Mesenchymal stem cell (in vitro differentiated cells and primary cell): ENCODE results near the gene NETO1.

Experiments
- DNase-seq: peaks from one replicate; pipeline ENCODE4 v3.0.0-alpha.2; 2013
- H2AFZ ChIP-seq: one replicate; pipeline ENCODE4 v1.6.1; 2013; ENCODE audit warnings: low read depth, mild to moderate bottlenecking, control low read depth, inconsistent platforms, low read length, moderate library complexity
- H2AK5ac ChIP-seq: 2 replicates; pipeline ENCODE4 v1.6.1; 2013; ENCODE audit warnings: low read length, moderate library complexity, mild to moderate bottlenecking, inconsistent platforms; ENCODE audit not compliant: severe bottlenecking
- H2BK120ac ChIP-seq: one replicate; pipeline ENCODE4 v1.6.1; 2013; ENCODE audit warnings: low read depth, mild to moderate bottlenecking, inconsistent platforms, low read length, moderate library complexity
- H2BK12ac ChIP-seq, 2 experiments: one replicate each; pipeline ENCODE4 v1.6.1; 2013; ENCODE audit warnings: inconsistent platforms in 2 of 2, low read length in 2 of 2, mild to moderate bottlenecking in 2 of 2, moderate library complexity in 2 of 2, control low read depth in 1 of 2
- H2BK15ac ChIP-seq: one replicate; pipeline ENCODE4 v1.6.1; 2013; ENCODE audit warnings: mild to moderate bottlenecking, low read depth, inconsistent platforms; ENCODE audit not compliant: poor library complexity, severe bottlenecking
- H2BK5ac ChIP-seq: 2 replicates; pipeline ENCODE4 v1.6.1; 2013; ENCODE audit warnings: low read depth, mild to moderate bottlenecking, low read length, control low read depth, inconsistent platforms; ENCODE audit not compliant: poor library complexity, severe bottlenecking
- H3K14ac ChIP-seq, 2 experiments: one replicate each; pipeline ENCODE4 v1.6.1; 2013; ENCODE audit warnings: inconsistent platforms in 2 of 2, low read length in 2 of 2, control low read depth in 1 of 2, mild to moderate bottlenecking in 1 of 2, moderate library complexity in 1 of 2
- H3K18ac ChIP-seq, 2 experiments: one replicate each; pipeline ENCODE4 v1.6.1; 2013; ENCODE audit warnings: inconsistent platforms in 2 of 2, low read length in 2 of 2, control low read depth in 1 of 2, low read depth in 1 of 2, mild to moderate bottlenecking in 1 of 2
- H3K23ac ChIP-seq, 2 experiments: one replicate each; pipeline ENCODE4 v1.6.1; 2013; ENCODE audit warnings: inconsistent platforms in 2 of 2, low read length in 2 of 2, mild to moderate bottlenecking in 2 of 2, moderate library complexity in 2 of 2, control low read depth in 1 of 2
- H3K27ac ChIP-seq: 2 replicates; pipeline ENCODE4 v1.5.1; 2013; ENCODE audit warnings: mild to moderate bottlenecking, moderate library complexity, low read length, control low read depth, inconsistent platforms; ENCODE audit not compliant: poor library complexity, severe bottlenecking
- H3K27me3 ChIP-seq, 2 experiments: 2 replicates each; pipeline versions ENCODE4 v1.6.1 to v1.7.0; 2013; ENCODE audit warnings: low read length in 2 of 2, mild to moderate bottlenecking in 2 of 2, moderate library complexity in 2 of 2, control low read depth in 1 of 2, inconsistent platforms in 1 of 2; ENCODE audit not compliant: control insufficient read depth in 1 of 2, insufficient read depth in 1 of 2
- H3K36me3 ChIP-seq, 2 experiments: 2 replicates each; pipeline versions ENCODE4 v1.6.1 to v1.7.0; 2013; ENCODE audit warnings: low read length in 2 of 2, control low read depth in 1 of 2, inconsistent platforms in 1 of 2, low read depth in 1 of 2, mild to moderate bottlenecking in 1 of 2; ENCODE audit not compliant: insufficient read depth in 2 of 2, control insufficient read depth in 1 of 2
- H3K4ac ChIP-seq, 2 experiments: one replicate each; pipeline ENCODE4 v1.6.1; 2013; ENCODE audit warnings: inconsistent platforms in 2 of 2, low read length in 2 of 2, mild to moderate bottlenecking in 2 of 2, moderate library complexity in 2 of 2, control low read depth in 1 of 2, low read depth in 1 of 2
- H3K4me1 ChIP-seq: 2 replicates; pipeline ENCODE4 v1.6.1; 2013; ENCODE audit warnings: low read depth, low read length, control low read depth; ENCODE audit not compliant: control insufficient read depth, insufficient read depth
- H3K4me2 ChIP-seq: 2 replicates; pipeline ENCODE4 v1.6.1; 2013; ENCODE audit warnings: low read length, mild to moderate bottlenecking, inconsistent platforms; ENCODE audit not compliant: poor library complexity, severe bottlenecking
- H3K4me3 ChIP-seq, 2 experiments: 2 replicates each; pipeline versions ENCODE4 v1.5.1 to v1.7.0; 2013; ENCODE audit warnings: low read length in 2 of 2, mild to moderate bottlenecking in 2 of 2, control low read depth in 1 of 2, low read depth in 1 of 2; ENCODE audit not compliant: insufficient read depth in 1 of 2
- H3K79me1 ChIP-seq: replicated peaks from 2 replicates; pipeline ENCODE4 v1.6.1; 2013; ENCODE audit warnings: mild to moderate bottlenecking, control low read depth, low read length, inconsistent platforms; ENCODE audit not compliant: poor library complexity, severe bottlenecking
- H3K9ac ChIP-seq: 2 replicates; pipeline ENCODE4 v1.7.0; 2013; ENCODE audit warnings: mild to moderate bottlenecking, low read length, moderate library complexity
- H3K9me3 ChIP-seq: 2 replicates; pipeline ENCODE4 v1.7.0; 2013; ENCODE audit warnings: mild to moderate bottlenecking, low read length; ENCODE audit not compliant: control insufficient read depth
- H4K8ac ChIP-seq: one replicate; pipeline ENCODE4 v1.6.1; 2013; ENCODE audit warnings: inconsistent platforms, mild to moderate bottlenecking, low read length, moderate library complexity
- H4K91ac ChIP-seq: one replicate; pipeline ENCODE4 v1.6.1; 2013; ENCODE audit warnings: mild to moderate bottlenecking, low read length, inconsistent platforms
- WGBS: methylation state at CpG from one replicate; pipeline ENCODE4 v1.1.7; 2013; ENCODE audit warnings: mixed read lengths; 5-methylcytosine and 5-hydroxymethylcytosine counted together

Gene NETO1

GRCh38 chr18:72843743-72844142 lies 24.0 kb downstream of the NETO1 start:
- no peak overlapping the region for H3K23ac ChIP-seq
- H3K4me3 ChIP-seq = no peak overlapping the region
- no peak overlapping the region for H2BK120ac ChIP-seq
- H3K4ac ChIP-seq = no peak overlapping the region
- no peak overlapping the region for H3K14ac ChIP-seq
- no peak overlapping the region for H2AK5ac ChIP-seq
- no peak overlapping the region for H4K91ac ChIP-seq
- no peaks in the 10 kb centered on the region for H3K36me3 ChIP-seq
- no peak overlapping the region for H2BK12ac ChIP-seq
- no peak overlapping the region for H2BK15ac ChIP-seq
- H3K4me1 ChIP-seq = no peaks in the 10 kb centered on the region
- no peaks in the 10 kb centered on the region for H3K27me3 ChIP-seq
- DNase-seq = no peak
- H3K18ac ChIP-seq = no peak overlapping the region
- H3K9ac ChIP-seq = no peak overlapping the region
- no peak overlapping the region for H3K27ac ChIP-seq
- peaks cover 3% of the 10 kb centered on the region for H3K79me1 ChIP-seq
- peaks cover 3% of the 10 kb centered on the region for H3K9me3 ChIP-seq
- no peak overlapping the region for H4K8ac ChIP-seq
- H2BK5ac ChIP-seq = no peak overlapping the region
- H2AFZ ChIP-seq = no peak overlapping the region
- 79% methylated on average over 6 of the region's 8 CpGs for WGBS
- no peak overlapping the region for H3K4me2 ChIP-seq

DNA sequence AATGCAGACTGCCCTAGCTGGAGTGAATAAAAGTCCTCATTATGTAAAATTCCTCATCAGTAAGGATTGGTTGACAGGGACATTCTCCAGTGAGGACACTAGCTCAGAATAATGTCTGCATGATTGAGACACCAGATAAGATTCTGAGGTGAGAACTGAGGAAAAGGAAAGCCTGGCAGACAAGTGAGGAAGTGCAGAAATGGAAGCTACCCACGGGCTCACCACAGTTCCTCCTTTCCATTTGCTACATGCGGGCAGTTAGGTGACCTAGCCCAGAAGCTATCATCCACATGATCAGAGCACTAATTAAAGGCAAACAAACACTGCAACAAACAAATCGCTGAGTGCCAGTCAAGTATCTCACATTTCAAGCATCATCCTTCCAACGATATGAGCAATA lies 27.7 kb downstream of the NETO1 start:
- H2BK5ac ChIP-seq = no peak overlapping the region
- peaks cover 10% of the 10 kb centered on the region for H3K9me3 ChIP-seq

DNA sequence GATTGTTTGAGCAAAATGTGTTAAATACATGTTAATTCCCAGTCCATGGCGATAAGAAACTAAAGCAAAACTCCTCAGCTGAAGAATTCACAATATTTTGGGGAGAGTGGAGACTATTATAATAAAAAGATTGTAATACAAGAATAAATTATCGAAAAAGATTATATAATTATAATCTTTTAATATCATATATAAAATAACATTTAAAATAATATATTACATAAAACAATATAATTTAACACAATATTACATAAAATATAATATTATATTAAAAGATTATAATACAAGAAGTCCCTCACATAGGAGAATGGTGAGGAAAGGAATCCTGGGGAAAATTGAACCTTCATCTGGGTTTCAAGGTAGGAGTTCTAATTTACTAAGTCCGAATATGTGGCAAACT lies 33.1 kb downstream of the NETO1 start:
- Histone ChIP-seq H2AFZ (no peak overlapping the region), H2BK12ac (no peak overlapping the region), H4K8ac (no peak overlapping the region), H3K4me3 (no peak overlapping the region), H3K14ac (no peak overlapping the region), H2AK5ac (no peak overlapping the region), H3K9ac (no peak overlapping the region), H2BK120ac (no peak overlapping the region), H3K4me2 (no peak overlapping the region), H3K18ac (no peak overlapping the region), H2BK15ac (no peak overlapping the region), H3K36me3 (no peaks in the 10 kb centered on the region), H3K27me3 (no peaks in the 10 kb centered on the region), H2BK5ac (no peak overlapping the region), H4K91ac (no peak overlapping the region), H3K23ac (no peak overlapping the region), H3K4ac (no peak overlapping the region), H3K27ac (no peak overlapping the region), H3K4me1 (no peaks in the 10 kb centered on the region), H3K79me1 (peaks cover 1% of the 10 kb centered on the region), H3K9me3 (peaks cover 16% of the 10 kb centered on the region)
- WGBS = 77% methylated on average over 1 of the region's 3 CpGs
- no peak for DNase-seq

More for the DNA sequence above, 27.7 kb downstream of the NETO1 start:
- WGBS = 20% methylated on average over 2 of the region's 4 CpGs
- Histone ChIP-seq H2AK5ac (no peak overlapping the region), H3K27me3 (no peaks in the 10 kb centered on the region), H3K4me3 (no peak overlapping the region), H2BK15ac (no peak overlapping the region), H3K4me1 (no peaks in the 10 kb centered on the region), H2AFZ (no peak overlapping the region), H2BK120ac (no peak overlapping the region), H3K14ac (no peak overlapping the region), H3K36me3 (no peaks in the 10 kb centered on the region), H4K8ac (no peak overlapping the region), H3K18ac (no peak overlapping the region), H3K9ac (no peak overlapping the region), H3K4me2 (no peak overlapping the region), H3K79me1 (peaks cover 5% of the 10 kb centered on the region), H3K23ac (no peak overlapping the region), H3K4ac (no peak overlapping the region), H2BK12ac (no peak overlapping the region), H4K91ac (no peak overlapping the region), H3K27ac (no peak overlapping the region)
- no peak for DNase-seq

DNA sequence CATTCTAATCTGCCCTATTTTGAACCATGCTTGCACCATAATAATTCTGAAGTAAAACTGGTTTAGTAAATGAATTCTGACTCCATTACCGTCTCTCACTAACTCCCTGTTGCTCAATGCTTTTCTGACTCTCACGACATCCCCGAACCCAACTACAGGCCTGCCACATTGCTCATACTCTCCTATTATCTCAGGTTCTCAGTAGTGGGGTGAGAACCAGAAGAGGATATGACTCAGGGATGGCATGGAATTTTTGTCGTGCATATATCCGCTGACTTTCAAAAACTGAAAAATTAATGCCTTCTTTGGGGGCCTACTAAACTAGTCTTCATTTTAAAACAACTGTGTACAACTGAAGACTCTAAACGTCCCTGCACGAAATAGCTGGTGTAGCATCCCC lies 34.3 kb downstream of the NETO1 start:
- peaks cover 17% of the 10 kb centered on the region for H3K9me3 ChIP-seq
- peaks cover 1% of the 10 kb centered on the region for H3K79me1 ChIP-seq
- H3K27me3 ChIP-seq = no peaks in the 10 kb centered on the region
- no peak overlapping the region for H3K4me3 ChIP-seq
- no peak overlapping the region for H3K14ac ChIP-seq
- no peak overlapping the region for H2BK12ac ChIP-seq
- H2BK15ac ChIP-seq = no peak overlapping the region
- H3K36me3 ChIP-seq = no peaks in the 10 kb centered on the region
- H2BK120ac ChIP-seq = no peak overlapping the region
- H2AFZ ChIP-seq = no peak overlapping the region
- H4K91ac ChIP-seq = no peak overlapping the region
- 82% methylated on average over 7 of the region's 7 CpGs for WGBS
- H2AK5ac ChIP-seq = no peak overlapping the region
- peak; percentile 3 for DNase-seq
- no peak overlapping the region for H3K4me2 ChIP-seq
- no peak overlapping the region for H3K4ac ChIP-seq
- no peak overlapping the region for H3K27ac ChIP-seq
- H4K8ac ChIP-seq = no peak overlapping the region
- no peak overlapping the region for H2BK5ac ChIP-seq
- no peak overlapping the region for H3K18ac ChIP-seq
- H3K23ac ChIP-seq = no peak overlapping the region
- H3K4me1 ChIP-seq = no peaks in the 10 kb centered on the region
- H3K9ac ChIP-seq = no peak overlapping the region
